ENCODE data around the gene FOLR2.
A peak's percentile ranks its signal among the peaks of the same experiment; 100 is the strongest.

Gene FOLR2

GRCh38 chr11:72217841-72218240, 1.2 kb downstream of the FOLR2 start:
- H3K4me1 ChIP-seq (ENCODE audit: control insufficient read depth, insufficient read depth, low read length), result peaks cover 12% of the 10 kb centered on the region
- H3K4me3 ChIP-seq (ENCODE audit: low read depth, low read length), result no peak overlapping the region
- H3K36me3 ChIP-seq (ENCODE audit: control insufficient read depth, insufficient read depth, low read length), result no peaks in the 10 kb centered on the region
- no peaks in the 10 kb centered on the region for H3K9me3 ChIP-seq (ENCODE audit: control insufficient read depth, insufficient read depth, low read length)
- no peak overlapping the region for H3K9ac ChIP-seq (ENCODE audit: low read depth, low read length)
- H3K27me3 ChIP-seq (ENCODE audit: control insufficient read depth, insufficient read depth, low read length), result peaks cover 4% of the 10 kb centered on the region

- H3K9me3 ChIP-seq (ENCODE audit: control insufficient read depth, insufficient read depth, low read length), result no peaks in the 10 kb centered on the region
- no peak overlapping the region for H3K4me3 ChIP-seq (ENCODE audit: low read depth, low read length)
- no peak overlapping the region for H3K9ac ChIP-seq (ENCODE audit: low read depth, low read length)
- H3K4me1 ChIP-seq (ENCODE audit: control insufficient read depth, insufficient read depth, low read length), result peaks cover 12% of the 10 kb centered on the region
- peaks cover 4% of the 10 kb centered on the region for H3K27me3 ChIP-seq (ENCODE audit: control insufficient read depth, insufficient read depth, low read length)
- H3K36me3 ChIP-seq (ENCODE audit: control insufficient read depth, insufficient read depth, low read length), result no peaks in the 10 kb centered on the region
Observed at GRCh38 chr11:72218251-72218745, 1.7 kb downstream of the FOLR2 start.

- no peaks in the 10 kb centered on the region for H3K36me3 ChIP-seq (ENCODE audit: control insufficient read depth, insufficient read depth, low read length)
- H3K9me3 ChIP-seq (ENCODE audit: control insufficient read depth, insufficient read depth, low read length), result no peaks in the 10 kb centered on the region
- peaks cover 15% of the 10 kb centered on the region for H3K4me1 ChIP-seq (ENCODE audit: control insufficient read depth, insufficient read depth, low read length)
- no peak overlapping the region for H3K9ac ChIP-seq (ENCODE audit: low read depth, low read length)
- no peak overlapping the region for H3K4me3 ChIP-seq (ENCODE audit: low read depth, low read length)
- peaks cover 4% of the 10 kb centered on the region for H3K27me3 ChIP-seq (ENCODE audit: control insufficient read depth, insufficient read depth, low read length)
Observed at GRCh38 chr11:72220696-72221363, 4.2 kb downstream of the FOLR2 start.

- H3K4me3 ChIP-seq (ENCODE audit: low read depth, low read length), result no peak overlapping the region
- peaks cover 3% of the 10 kb centered on the region for H3K27me3 ChIP-seq (ENCODE audit: control insufficient read depth, insufficient read depth, low read length)
- no peaks in the 10 kb centered on the region for H3K9me3 ChIP-seq (ENCODE audit: control insufficient read depth, insufficient read depth, low read length)
- peaks cover 15% of the 10 kb centered on the region for H3K4me1 ChIP-seq (ENCODE audit: control insufficient read depth, insufficient read depth, low read length)
- H3K36me3 ChIP-seq (ENCODE audit: control insufficient read depth, insufficient read depth, low read length), result no peaks in the 10 kb centered on the region
- no peak overlapping the region for H3K9ac ChIP-seq (ENCODE audit: low read depth, low read length)
Observed at GRCh38 chr11:72221386-72222075, 4.9 kb downstream of the FOLR2 start.

GRCh38 chr11:72222106-72222891, 5.7 kb downstream of the FOLR2 start:
- Histone ChIP-seq H3K9ac (ENCODE audit: low read depth, low read length) (peak overlapping the region; percentile 60), H3K27me3 (ENCODE audit: control insufficient read depth, insufficient read depth, low read length) (peaks cover 2% of the 10 kb centered on the region), H3K4me1 (ENCODE audit: control insufficient read depth, insufficient read depth, low read length) (peaks cover 15% of the 10 kb centered on the region), H3K9me3 (ENCODE audit: control insufficient read depth, insufficient read depth, low read length) (no peaks in the 10 kb centered on the region), H3K36me3 (ENCODE audit: control insufficient read depth, insufficient read depth, low read length) (no peaks in the 10 kb centered on the region), H3K4me3 (ENCODE audit: low read depth, low read length) (peak overlapping the region; percentile 60)

- Histone ChIP-seq H3K4me1 (ENCODE audit: control insufficient read depth, insufficient read depth, low read length) (peaks cover 15% of the 10 kb centered on the region), H3K9ac (ENCODE audit: low read depth, low read length) (peak overlapping the region; percentile 60), H3K4me3 (ENCODE audit: low read depth, low read length) (peak overlapping the region; percentile 60), H3K36me3 (ENCODE audit: control insufficient read depth, insufficient read depth, low read length) (peaks cover 2% of the 10 kb centered on the region), H3K9me3 (ENCODE audit: control insufficient read depth, insufficient read depth, low read length) (no peaks in the 10 kb centered on the region), H3K27me3 (ENCODE audit: control insufficient read depth, insufficient read depth, low read length) (peaks cover 2% of the 10 kb centered on the region)
Observed at GRCh38 chr11:72222907-72223614, 6.5 kb downstream of the FOLR2 start.

- Histone ChIP-seq H3K4me1 (ENCODE audit: control insufficient read depth, insufficient read depth, low read length) (peaks cover 15% of the 10 kb centered on the region), H3K36me3 (ENCODE audit: control insufficient read depth, insufficient read depth, low read length) (peaks cover 8% of the 10 kb centered on the region)
Observed at GRCh38 chr11:72223615-72224563, 7.3 kb downstream of the FOLR2 start.

GRCh38 chr11:72224564-72225410, 8.2 kb downstream of the FOLR2 start, which contains the start of gene INPPL1:
TSS of gene INPPL1 (plus strand) at chr11:72224767. CDS start at chr11:72224985, 218 bp downstream.
- peak within 1 kb of the TSS; percentile 77 for H3K4me3 ChIP-seq (ENCODE audit: low read depth, low read length)
- peaks cover 15% of the 10 kb centered on the region for H3K4me1 ChIP-seq (ENCODE audit: control insufficient read depth, insufficient read depth, low read length)
- peak within 1 kb of the TSS; percentile 57 for H3K9ac ChIP-seq (ENCODE audit: low read depth, low read length)
- H3K9me3 ChIP-seq (ENCODE audit: control insufficient read depth, insufficient read depth, low read length), result no peaks in the 10 kb centered on the region
- H3K27me3 ChIP-seq (ENCODE audit: control insufficient read depth, insufficient read depth, low read length), result no peaks in the 10 kb centered on the region
- peaks cover 17% of the 10 kb centered on the region for H3K36me3 ChIP-seq (ENCODE audit: control insufficient read depth, insufficient read depth, low read length)

More at GRCh38 chr11:72223615-72224563, 7.3 kb downstream of the FOLR2 start:
- peak overlapping the region; percentile 57 for H3K9ac ChIP-seq (ENCODE audit: low read depth, low read length)
- no peaks in the 10 kb centered on the region for H3K9me3 ChIP-seq (ENCODE audit: control insufficient read depth, insufficient read depth, low read length)
- H3K4me3 ChIP-seq (ENCODE audit: low read depth, low read length), result peak overlapping the region; percentile 77
- no peaks in the 10 kb centered on the region for H3K27me3 ChIP-seq (ENCODE audit: control insufficient read depth, insufficient read depth, low read length)

- H3K4me1 ChIP-seq (ENCODE audit: control insufficient read depth, insufficient read depth, low read length), result peaks cover 15% of the 10 kb centered on the region
- no peaks in the 10 kb centered on the region for H3K27me3 ChIP-seq (ENCODE audit: control insufficient read depth, insufficient read depth, low read length)
- no peak overlapping the region for H3K9ac ChIP-seq (ENCODE audit: low read depth, low read length)
- H3K36me3 ChIP-seq (ENCODE audit: control insufficient read depth, insufficient read depth, low read length), result peaks cover 24% of the 10 kb centered on the region
- peak overlapping the region; percentile 77 for H3K4me3 ChIP-seq (ENCODE audit: low read depth, low read length)
- no peaks in the 10 kb centered on the region for H3K9me3 ChIP-seq (ENCODE audit: control insufficient read depth, insufficient read depth, low read length)
Observed at GRCh38 chr11:72225411-72225951, 8.9 kb downstream of the FOLR2 start.

- Histone ChIP-seq H3K27me3 (ENCODE audit: control insufficient read depth, insufficient read depth, low read length) (no peaks in the 10 kb centered on the region), H3K4me1 (ENCODE audit: control insufficient read depth, insufficient read depth, low read length) (peaks cover 10% of the 10 kb centered on the region), H3K4me3 (ENCODE audit: low read depth, low read length) (no peak overlapping the region), H3K9me3 (ENCODE audit: control insufficient read depth, insufficient read depth, low read length) (no peaks in the 10 kb centered on the region), H3K9ac (ENCODE audit: low read depth, low read length) (no peak overlapping the region), H3K36me3 (ENCODE audit: control insufficient read depth, insufficient read depth, low read length) (peaks cover 34% of the 10 kb centered on the region)
Observed at GRCh38 chr11:72226701-72227100, 10.1 kb downstream of the FOLR2 start.
